MM.1S (cell line): Measurements from ENCODE around the gene RFC2.

Source experiments
- EZH2 ChIP-seq: fragments of 300-600 bp; sonication (generic); optimal IDR thresholded peaks from 2 replicates; pipeline ENCODE3; 2017; ENCODE audit warnings: low read depth, mild to moderate bottlenecking, antibody characterized with exemption, low read length, mixed read lengths
- TF ChIP-seq, protein P1 (sequence below): fragments of 300-600 bp; sonication (generic); IDR thresholded peaks from 2 replicates; pipeline ENCODE4 v1.5.1; 2016; ENCODE audit warnings: antibody characterized with exemption, low read length, mixed read lengths

DNA sequence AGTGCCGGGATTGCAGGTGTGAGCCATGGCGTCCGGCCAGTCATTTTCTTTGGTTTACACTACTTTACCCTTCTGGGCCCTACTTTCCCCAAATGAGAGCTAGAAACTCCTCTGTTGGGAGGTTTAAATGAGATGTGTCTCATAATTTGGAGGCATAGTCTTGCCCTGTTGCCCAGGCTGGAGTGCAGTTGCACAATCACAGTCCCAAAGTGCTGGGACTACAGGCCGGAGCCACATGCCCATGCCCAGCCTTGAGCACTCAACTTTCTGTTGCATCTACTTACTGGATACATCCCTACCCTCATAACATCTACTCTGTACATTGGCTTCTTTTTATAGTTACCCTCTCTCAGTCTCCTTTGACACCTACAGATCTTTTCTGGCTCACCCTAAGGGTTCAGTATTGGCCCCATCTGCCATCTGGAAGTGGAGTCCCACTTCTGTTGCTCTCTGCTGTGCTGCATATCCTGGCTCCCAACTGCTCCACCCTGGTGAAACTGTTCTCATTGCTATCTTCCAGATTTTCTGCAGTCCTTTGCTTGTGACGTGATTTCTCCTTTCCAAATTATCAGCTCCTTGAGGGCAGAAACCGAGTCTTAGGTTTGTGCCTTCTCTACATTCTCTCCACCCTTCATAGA is 71.6 kb downstream of the RFC2 start:
- TF ChIP-seq, protein P1, sequence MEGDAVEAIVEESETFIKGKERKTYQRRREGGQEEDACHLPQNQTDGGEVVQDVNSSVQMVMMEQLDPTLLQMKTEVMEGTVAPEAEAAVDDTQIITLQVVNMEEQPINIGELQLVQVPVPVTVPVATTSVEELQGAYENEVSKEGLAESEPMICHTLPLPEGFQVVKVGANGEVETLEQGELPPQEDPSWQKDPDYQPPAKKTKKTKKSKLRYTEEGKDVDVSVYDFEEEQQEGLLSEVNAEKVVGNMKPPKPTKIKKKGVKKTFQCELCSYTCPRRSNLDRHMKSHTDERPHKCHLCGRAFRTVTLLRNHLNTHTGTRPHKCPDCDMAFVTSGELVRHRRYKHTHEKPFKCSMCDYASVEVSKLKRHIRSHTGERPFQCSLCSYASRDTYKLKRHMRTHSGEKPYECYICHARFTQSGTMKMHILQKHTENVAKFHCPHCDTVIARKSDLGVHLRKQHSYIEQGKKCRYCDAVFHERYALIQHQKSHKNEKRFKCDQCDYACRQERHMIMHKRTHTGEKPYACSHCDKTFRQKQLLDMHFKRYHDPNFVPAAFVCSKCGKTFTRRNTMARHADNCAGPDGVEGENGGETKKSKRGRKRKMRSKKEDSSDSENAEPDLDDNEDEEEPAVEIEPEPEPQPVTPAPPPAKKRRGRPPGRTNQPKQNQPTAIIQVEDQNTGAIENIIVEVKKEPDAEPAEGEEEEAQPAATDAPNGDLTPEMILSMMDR, result no peak
- TF ChIP-seq EZH2, result no peak
